ENCODE results near the gene C3orf80.

DNA sequence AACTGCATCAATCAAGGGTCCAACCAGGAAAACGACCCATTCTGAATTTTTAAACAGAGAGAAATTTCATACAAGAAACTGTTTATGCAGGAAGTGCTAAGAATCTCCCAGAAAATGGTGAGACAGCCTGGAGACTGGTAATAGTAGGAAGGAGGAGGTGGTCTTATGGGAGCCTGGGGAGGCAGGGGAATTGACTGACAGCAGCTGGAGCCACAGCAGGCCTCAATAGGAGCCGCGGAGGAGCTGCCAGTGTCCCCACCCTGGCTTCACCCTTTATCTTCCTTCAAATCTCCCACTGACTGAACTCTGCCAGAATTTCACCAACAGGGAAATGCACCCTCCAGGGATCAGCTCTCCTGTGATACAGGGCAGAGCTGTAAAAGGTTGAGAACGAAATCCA lies 7.5 kb upstream of the C3orf80 start:
- TF ChIP-seq, protein P1, sequence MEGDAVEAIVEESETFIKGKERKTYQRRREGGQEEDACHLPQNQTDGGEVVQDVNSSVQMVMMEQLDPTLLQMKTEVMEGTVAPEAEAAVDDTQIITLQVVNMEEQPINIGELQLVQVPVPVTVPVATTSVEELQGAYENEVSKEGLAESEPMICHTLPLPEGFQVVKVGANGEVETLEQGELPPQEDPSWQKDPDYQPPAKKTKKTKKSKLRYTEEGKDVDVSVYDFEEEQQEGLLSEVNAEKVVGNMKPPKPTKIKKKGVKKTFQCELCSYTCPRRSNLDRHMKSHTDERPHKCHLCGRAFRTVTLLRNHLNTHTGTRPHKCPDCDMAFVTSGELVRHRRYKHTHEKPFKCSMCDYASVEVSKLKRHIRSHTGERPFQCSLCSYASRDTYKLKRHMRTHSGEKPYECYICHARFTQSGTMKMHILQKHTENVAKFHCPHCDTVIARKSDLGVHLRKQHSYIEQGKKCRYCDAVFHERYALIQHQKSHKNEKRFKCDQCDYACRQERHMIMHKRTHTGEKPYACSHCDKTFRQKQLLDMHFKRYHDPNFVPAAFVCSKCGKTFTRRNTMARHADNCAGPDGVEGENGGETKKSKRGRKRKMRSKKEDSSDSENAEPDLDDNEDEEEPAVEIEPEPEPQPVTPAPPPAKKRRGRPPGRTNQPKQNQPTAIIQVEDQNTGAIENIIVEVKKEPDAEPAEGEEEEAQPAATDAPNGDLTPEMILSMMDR (IDR thresholded peaks at IDR 0.05) = no peak
- TF ChIP-seq BHLHE40 (IDR thresholded peaks at IDR 0.05; ENCODE audit: low read depth, low read length) (no peak), SMC3 (IDR thresholded peaks at IDR 0.05) (no peak), HOXA7 (CRISPR knock-in tag; IDR thresholded peaks at IDR 0.05) (no peak), POLR2A (IDR thresholded peaks at IDR 0.05; ENCODE audit: low read length) (no peak), CBX8 (IDR thresholded peaks at IDR 0.05) (no peak), EHMT2 (IDR thresholded peaks at IDR 0.05; ENCODE audit: low read depth) (no peak), MAFK (IDR thresholded peaks at IDR 0.05; ENCODE audit: partially characterized antibody) (no peak)

Data from A549 (cell line).